GM15510 (cell line): ENCODE results near the gene AKR1D1.

Experiments
- POLR2A ChIP-seq: IDR thresholded peaks from 3 replicates; pipeline ENCODE4 v1.6.1; 2011; ENCODE audit warnings: borderline replicate concordance; ENCODE audit not compliant: insufficient read length; ENCODE audit errors: extremely low read depth

Gene AKR1D1

GRCh38 chr7:138095972-138096935, 20.0 kb downstream of the AKR1D1 start:
- TF ChIP-seq POLR2A = no peak

GRCh38 chr7:138097064-138097741, 20.9 kb downstream of the AKR1D1 start:
- TF ChIP-seq POLR2A = no peak

GRCh38 chr7:138099813-138100212, 23.6 kb downstream of the AKR1D1 start:
- TF ChIP-seq POLR2A = no peak

GRCh38 chr7:138105221-138105620, 29.0 kb downstream of the AKR1D1 start:
- no peak for TF ChIP-seq POLR2A

GRCh38 chr7:138115047-138115446, 38.8 kb downstream of the AKR1D1 start:
- no peak for TF ChIP-seq POLR2A

GRCh38 chr7:138116141-138116540, 39.9 kb downstream of the AKR1D1 start:
- no peak for TF ChIP-seq POLR2A

- TF ChIP-seq POLR2A = no peak
Observed at GRCh38 chr7:138116892-138117291, 40.6 kb downstream of the AKR1D1 start.

GRCh38 chr7:138120140-138120827, 44.0 kb downstream of the AKR1D1 start:
- no peak for TF ChIP-seq POLR2A

GRCh38 chr7:138122162-138122561, 45.9 kb downstream of the AKR1D1 start:
- TF ChIP-seq POLR2A = no peak

- no peak for TF ChIP-seq POLR2A
Observed at GRCh38 chr7:138125119-138125518, 48.9 kb downstream of the AKR1D1 start.

GRCh38 chr7:138125598-138126111, 49.4 kb downstream of the AKR1D1 start:
- TF ChIP-seq POLR2A = no peak

- no peak for TF ChIP-seq POLR2A
Observed at GRCh38 chr7:138126928-138127327, 50.7 kb downstream of the AKR1D1 start.

- no peak for TF ChIP-seq POLR2A
Observed at GRCh38 chr7:138127996-138128395, 51.7 kb downstream of the AKR1D1 start.

- no peak for TF ChIP-seq POLR2A
Observed at GRCh38 chr7:138129551-138130165, 53.4 kb downstream of the AKR1D1 start.
